Ovary (tissue), 3 donors: ENCODE data around the gene PPP1R37.

ENCODE experiments used
- CTCF ChIP-seq, 3 donors: fragments of 450-650 bp in 2 of 3; fragments of 200-600 bp in 1 of 3; IDR thresholded peaks; one replicate each; pipeline versions ENCODE4 v1.5.1 to v1.8.0; 2016 to 2022; ENCODE audit warnings: antibody characterized with exemption in 3 of 3, mild to moderate bottlenecking in 1 of 3
- EP300 ChIP-seq: sonication (generic); formaldehyde crosslinking; IDR thresholded peaks from one replicate; pipeline ENCODE4 v1.6.1; 2017; ENCODE audit warnings: antibody characterized with exemption
- POLR2A ChIP-seq: fragments of 450-650 bp; IDR thresholded peaks from one replicate; pipeline ENCODE4 v1.6.1; 2017; ENCODE audit warnings: antibody characterized with exemption, mild to moderate bottlenecking, moderate library complexity
- donor health status: DM: no; HTN: no; CAD: no.

DNA sequence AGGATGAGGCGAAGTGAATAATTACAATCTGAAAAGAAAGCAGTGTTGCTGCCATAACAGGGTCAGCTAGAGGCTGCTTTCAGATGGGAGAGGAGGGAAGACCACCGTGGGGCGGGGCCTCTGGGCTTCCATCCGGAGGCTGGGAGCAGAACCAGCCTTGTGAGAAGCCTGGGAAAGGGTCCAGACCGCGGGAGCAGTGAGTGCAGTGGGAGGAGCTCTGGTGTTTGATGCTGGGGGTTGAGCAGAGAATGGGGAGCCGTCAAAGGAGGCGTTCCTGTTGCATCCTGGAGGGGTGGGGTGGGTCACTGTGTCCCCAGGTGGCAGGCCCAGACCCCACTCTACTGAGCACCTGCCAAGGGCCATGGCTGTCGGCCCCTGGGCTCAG lies 49.7 kb downstream of the PPP1R37 start:
- no peak for TF ChIP-seq CTCF (IDR thresholded peaks at IDR 0.05)
- no peak for TF ChIP-seq POLR2A
- TF ChIP-seq EP300: no peak
